Measurements from ENCODE around the gene FBXW5.

DNA sequence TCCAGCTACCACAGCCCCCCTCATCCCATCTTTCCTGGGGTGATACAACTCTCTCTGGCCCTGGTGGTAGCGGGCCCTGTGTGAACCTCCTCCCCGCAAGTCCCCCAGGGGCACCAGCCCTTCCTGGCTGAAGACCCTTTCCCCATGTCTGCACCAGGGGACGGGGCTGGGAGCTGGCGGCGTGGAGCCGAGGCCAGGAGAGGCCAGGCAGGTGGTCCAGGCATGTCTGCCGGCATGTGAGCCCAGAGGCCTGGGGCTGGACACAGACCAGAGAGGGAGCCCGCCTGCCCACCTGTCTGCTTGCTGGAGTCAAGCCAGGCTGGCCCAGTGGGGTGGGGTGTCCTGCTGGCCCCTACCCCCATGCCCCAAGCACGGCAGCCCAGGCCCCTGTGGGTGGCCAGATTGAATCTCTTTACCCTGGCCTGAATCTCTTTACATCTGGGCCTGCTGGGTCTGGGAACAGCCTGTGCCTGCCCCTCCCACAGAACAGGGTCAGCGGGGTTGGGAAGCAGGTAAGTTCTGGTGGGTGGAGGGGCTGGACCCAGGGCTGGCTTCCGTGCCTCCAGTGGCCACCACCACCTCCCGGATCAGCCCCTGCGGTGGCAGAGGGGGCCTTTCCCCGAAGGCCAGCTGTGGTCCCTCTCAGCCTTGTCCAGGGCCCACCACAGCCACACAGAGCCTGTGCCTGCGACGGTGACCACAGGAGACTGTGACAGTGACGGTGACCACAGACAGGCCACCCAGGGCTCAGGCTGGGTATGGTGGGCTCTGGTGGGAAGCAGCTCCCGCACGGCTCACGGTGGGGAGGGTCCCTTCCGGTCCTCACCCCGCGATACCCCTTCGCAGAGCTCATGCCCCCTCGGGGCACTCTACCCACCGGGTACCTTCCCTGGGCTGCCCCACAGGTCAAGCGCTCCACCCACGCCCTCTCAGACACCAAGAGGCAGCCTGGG, 14.6 kb upstream of the FBXW5 start:
- no peak for TF ChIP-seq ESRRA (IDR thresholded peaks at IDR 0.05; ENCODE audit: borderline replicate concordance, low read depth)
- no peak for TF ChIP-seq ZNF780A (CRISPR knock-in tag; IDR thresholded peaks at IDR 0.05)
- no peak for TF ChIP-seq FOS (IDR thresholded peaks at IDR 0.05; ENCODE audit: extremely low read depth, insufficient read length)
- TF ChIP-seq, protein P1, sequence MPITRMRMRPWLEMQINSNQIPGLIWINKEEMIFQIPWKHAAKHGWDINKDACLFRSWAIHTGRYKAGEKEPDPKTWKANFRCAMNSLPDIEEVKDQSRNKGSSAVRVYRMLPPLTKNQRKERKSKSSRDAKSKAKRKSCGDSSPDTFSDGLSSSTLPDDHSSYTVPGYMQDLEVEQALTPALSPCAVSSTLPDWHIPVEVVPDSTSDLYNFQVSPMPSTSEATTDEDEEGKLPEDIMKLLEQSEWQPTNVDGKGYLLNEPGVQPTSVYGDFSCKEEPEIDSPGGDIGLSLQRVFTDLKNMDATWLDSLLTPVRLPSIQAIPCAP (CRISPR knock-in tag; IDR thresholded peaks at IDR 0.05; ENCODE audit: borderline replicate concordance) = no peak
- no peak for TF ChIP-seq PHF21A (IDR thresholded peaks at IDR 0.05; ENCODE audit: borderline replicate concordance, low read depth)
- no peak for TF ChIP-seq ETV5 (CRISPR knock-in tag; IDR thresholded peaks at IDR 0.05; ENCODE audit: low read depth)
- no peak for TF ChIP-seq RAD21 (CRISPR knock-in tag; conservative IDR thresholded peaks at IDR 0.05 in 1 of 2, IDR thresholded peaks at IDR 0.05 in 1 of 2)
- TF ChIP-seq SOX6 (IDR thresholded peaks at IDR 0.05) = no peak
- TF ChIP-seq, protein P2, sequence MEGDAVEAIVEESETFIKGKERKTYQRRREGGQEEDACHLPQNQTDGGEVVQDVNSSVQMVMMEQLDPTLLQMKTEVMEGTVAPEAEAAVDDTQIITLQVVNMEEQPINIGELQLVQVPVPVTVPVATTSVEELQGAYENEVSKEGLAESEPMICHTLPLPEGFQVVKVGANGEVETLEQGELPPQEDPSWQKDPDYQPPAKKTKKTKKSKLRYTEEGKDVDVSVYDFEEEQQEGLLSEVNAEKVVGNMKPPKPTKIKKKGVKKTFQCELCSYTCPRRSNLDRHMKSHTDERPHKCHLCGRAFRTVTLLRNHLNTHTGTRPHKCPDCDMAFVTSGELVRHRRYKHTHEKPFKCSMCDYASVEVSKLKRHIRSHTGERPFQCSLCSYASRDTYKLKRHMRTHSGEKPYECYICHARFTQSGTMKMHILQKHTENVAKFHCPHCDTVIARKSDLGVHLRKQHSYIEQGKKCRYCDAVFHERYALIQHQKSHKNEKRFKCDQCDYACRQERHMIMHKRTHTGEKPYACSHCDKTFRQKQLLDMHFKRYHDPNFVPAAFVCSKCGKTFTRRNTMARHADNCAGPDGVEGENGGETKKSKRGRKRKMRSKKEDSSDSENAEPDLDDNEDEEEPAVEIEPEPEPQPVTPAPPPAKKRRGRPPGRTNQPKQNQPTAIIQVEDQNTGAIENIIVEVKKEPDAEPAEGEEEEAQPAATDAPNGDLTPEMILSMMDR (IDR thresholded peaks at IDR 0.05 in 2 of 3, conservative IDR thresholded peaks at IDR 0.05 in 1 of 3; ENCODE audit: insufficient read depth in 2 of 3, low read depth in 1 of 3, low read length in 3 of 3) = no peak
- TF ChIP-seq, protein P3, sequence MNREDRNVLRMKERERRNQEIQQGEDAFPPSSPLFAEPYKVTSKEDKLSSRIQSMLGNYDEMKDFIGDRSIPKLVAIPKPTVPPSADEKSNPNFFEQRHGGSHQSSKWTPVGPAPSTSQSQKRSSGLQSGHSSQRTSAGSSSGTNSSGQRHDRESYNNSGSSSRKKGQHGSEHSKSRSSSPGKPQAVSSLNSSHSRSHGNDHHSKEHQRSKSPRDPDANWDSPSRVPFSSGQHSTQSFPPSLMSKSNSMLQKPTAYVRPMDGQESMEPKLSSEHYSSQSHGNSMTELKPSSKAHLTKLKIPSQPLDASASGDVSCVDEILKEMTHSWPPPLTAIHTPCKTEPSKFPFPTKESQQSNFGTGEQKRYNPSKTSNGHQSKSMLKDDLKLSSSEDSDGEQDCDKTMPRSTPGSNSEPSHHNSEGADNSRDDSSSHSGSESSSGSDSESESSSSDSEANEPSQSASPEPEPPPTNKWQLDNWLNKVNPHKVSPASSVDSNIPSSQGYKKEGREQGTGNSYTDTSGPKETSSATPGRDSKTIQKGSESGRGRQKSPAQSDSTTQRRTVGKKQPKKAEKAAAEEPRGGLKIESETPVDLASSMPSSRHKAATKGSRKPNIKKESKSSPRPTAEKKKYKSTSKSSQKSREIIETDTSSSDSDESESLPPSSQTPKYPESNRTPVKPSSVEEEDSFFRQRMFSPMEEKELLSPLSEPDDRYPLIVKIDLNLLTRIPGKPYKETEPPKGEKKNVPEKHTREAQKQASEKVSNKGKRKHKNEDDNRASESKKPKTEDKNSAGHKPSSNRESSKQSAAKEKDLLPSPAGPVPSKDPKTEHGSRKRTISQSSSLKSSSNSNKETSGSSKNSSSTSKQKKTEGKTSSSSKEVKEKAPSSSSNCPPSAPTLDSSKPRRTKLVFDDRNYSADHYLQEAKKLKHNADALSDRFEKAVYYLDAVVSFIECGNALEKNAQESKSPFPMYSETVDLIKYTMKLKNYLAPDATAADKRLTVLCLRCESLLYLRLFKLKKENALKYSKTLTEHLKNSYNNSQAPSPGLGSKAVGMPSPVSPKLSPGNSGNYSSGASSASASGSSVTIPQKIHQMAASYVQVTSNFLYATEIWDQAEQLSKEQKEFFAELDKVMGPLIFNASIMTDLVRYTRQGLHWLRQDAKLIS (CRISPR knock-in tag; IDR thresholded peaks at IDR 0.05) = no peak
- TF ChIP-seq EP300 (IDR thresholded peaks at IDR 0.05; ENCODE audit: low read length) = no peak
- no peak for TF ChIP-seq KAT8 (IDR thresholded peaks at IDR 0.05; ENCODE audit: low read depth)
- no peak for TF ChIP-seq RBM25 (IDR thresholded peaks at IDR 0.05; ENCODE audit: low read depth, low read length, severe bottlenecking)
- TF ChIP-seq MYBL2 (IDR thresholded peaks at IDR 0.05; ENCODE audit: low read depth) = no peak
- TF ChIP-seq MYBL2 (CRISPR knock-in tag; IDR thresholded peaks at IDR 0.05; ENCODE audit: borderline replicate concordance) = no peak

Data from K562 (cell line).